ENCODE measurements around the gene IL3.
"Not testable (repeated sequence)": the region's sequence is repeated elsewhere in the genome, so short reads cannot be mapped to it uniquely, and the experiment has no call there.

Gene IL3

GRCh38 chr5:132098151-132098594 is 37.7 kb downstream of the IL3 start:
- DNase-seq, result no peak

- DNase-seq, result no peak
Measured at GRCh38 chr5:132098621-132099020, 38.2 kb downstream of the IL3 start.

- DNase-seq, result no peak
Measured at GRCh38 chr5:132099076-132099748, 38.8 kb downstream of the IL3 start.

- DNase-seq, result no peak
Measured at GRCh38 chr5:132099905-132100304, 39.5 kb downstream of the IL3 start.

- no peak for DNase-seq
Measured at GRCh38 chr5:132100672-132101261, 40.3 kb downstream of the IL3 start.

GRCh38 chr5:132101385-132101880 is 41.0 kb downstream of the IL3 start:
- no peak for DNase-seq

- no peak for DNase-seq
Measured at GRCh38 chr5:132102101-132102701, 41.7 kb downstream of the IL3 start.

GRCh38 chr5:132102944-132103331 is 42.5 kb downstream of the IL3 start:
- DNase-seq, result no peak

GRCh38 chr5:132103332-132103951 is 43.0 kb downstream of the IL3 start:
- DNase-seq, result no peak

- DNase-seq, result no peak
Measured at GRCh38 chr5:132103969-132104391, 43.5 kb downstream of the IL3 start.

GRCh38 chr5:132104556-132104955 is 44.1 kb downstream of the IL3 start:
- no peak for DNase-seq

- no peak for DNase-seq
Measured at GRCh38 chr5:132105688-132106087, 45.2 kb downstream of the IL3 start.

- not testable (repeated sequence) for DNase-seq
Measured at GRCh38 chr5:132108495-132108894, 48.0 kb downstream of the IL3 start.

GRCh38 chr5:132108957-132109356 is 48.5 kb downstream of the IL3 start:
- DNase-seq, result not testable (repeated sequence)

GRCh38 chr5:132109494-132110053 is 49.1 kb downstream of the IL3 start:
- DNase-seq, result no peak

GRCh38 chr5:132110195-132110594 is 49.7 kb downstream of the IL3 start:
- no peak for DNase-seq

- DNase-seq, result no peak
Measured at GRCh38 chr5:132110930-132111329, 50.5 kb downstream of the IL3 start.

- no peak for DNase-seq
Measured at GRCh38 chr5:132112111-132112510, 51.7 kb downstream of the IL3 start.
